ENCODE results near the gene ITPA.

The ITPA gene

GRCh38 chr20:3209257-3209945 lies at the start of gene ITPA:
ITPA (plus strand) TSS chr20:3209498; CDS start chr20:3209552, 54 bp downstream.
- no peak for DNase-seq

GRCh38 chr20:3160418-3160817 lies 48.9 kb upstream of the ITPA start:
- DNase-seq, result no peak

- no peak for DNase-seq
Measured at GRCh38 chr20:3161316-3162079, 47.8 kb upstream of the ITPA start.

- DNase-seq, result peak; percentile 46
Measured at GRCh38 chr20:3162080-3162611, 47.2 kb upstream of the ITPA start.

- DNase-seq, result no peak
Measured at GRCh38 chr20:3163099-3164042, 45.9 kb upstream of the ITPA start.

GRCh38 chr20:3164043-3164762 lies 45.1 kb upstream of the ITPA start:
- no peak for DNase-seq

GRCh38 chr20:3164763-3165410 lies 44.4 kb upstream of the ITPA start:
- no peak for DNase-seq

GRCh38 chr20:3165473-3166337 lies 43.6 kb upstream of the ITPA start:
- DNase-seq, result peak; percentile 53

- no peak for DNase-seq
Measured at GRCh38 chr20:3166338-3166912, 42.9 kb upstream of the ITPA start.

- no peak for DNase-seq
Measured at GRCh38 chr20:3166913-3167342, 42.4 kb upstream of the ITPA start.

GRCh38 chr20:3167738-3168078 lies 41.6 kb upstream of the ITPA start:
- DNase-seq, result no peak

- DNase-seq, result no peak
Measured at GRCh38 chr20:3168079-3168828, 41.0 kb upstream of the ITPA start.

GRCh38 chr20:3168829-3169590 lies 40.3 kb upstream of the ITPA start:
- DNase-seq, result no peak

GRCh38 chr20:3171391-3172125 lies 37.7 kb upstream of the ITPA start:
- DNase-seq, result no peak

GRCh38 chr20:3172126-3172932 lies 37.0 kb upstream of the ITPA start:
- no peak for DNase-seq

GRCh38 chr20:3172933-3173609 lies 36.2 kb upstream of the ITPA start, which contains the start of gene LZTS3:
LZTS3 (minus strand) TSS chr20:3173549; CDS start chr20:3167163, 6,386 bp downstream.
- DNase-seq, result no peak
